Glutamatergic neuron (in vitro differentiated cells): ENCODE results near the gene MARCHF9. TPM values are rescaled to one million over a fixed set of nuclear protein-coding genes. Genes with fewer than 3 reads are reported as not detected.
"Not testable (repeated sequence)": the region's sequence is repeated elsewhere in the genome, so short reads cannot be mapped to it uniquely, and the experiment has no call there.

ENCODE experiments used
- DNase-seq: peaks from one replicate; pipeline ENCODE4 v3.0.0; 2022
- H3K27ac Mint-ChIP-seq: one replicate; pipeline ENCODE4 v1.8.0; 2020; ENCODE audit warnings: mild to moderate bottlenecking, mixed read lengths, inconsistent platforms; ENCODE audit not compliant: unreplicated experiment
- H3K27me3 Mint-ChIP-seq: one replicate; pipeline ENCODE4 v1.8.0; 2020; ENCODE audit warnings: mild to moderate bottlenecking, moderate library complexity, mixed read lengths, inconsistent platforms; ENCODE audit not compliant: unreplicated experiment
- H3K36me3 Mint-ChIP-seq: one replicate; pipeline ENCODE4 v1.8.0; 2020; ENCODE audit warnings: mild to moderate bottlenecking, mixed read lengths, inconsistent platforms; ENCODE audit not compliant: unreplicated experiment
- H3K4me1 Mint-ChIP-seq: one replicate; pipeline ENCODE4 v1.8.0; 2020; ENCODE audit warnings: mild to moderate bottlenecking, low read depth, mixed read lengths, inconsistent platforms; ENCODE audit not compliant: unreplicated experiment
- H3K4me3 Mint-ChIP-seq: one replicate; pipeline ENCODE4 v1.8.0; 2020; ENCODE audit warnings: mild to moderate bottlenecking, mixed read lengths, inconsistent platforms; ENCODE audit not compliant: unreplicated experiment
- H3K9me3 Mint-ChIP-seq: one replicate; pipeline ENCODE4 v1.8.0; 2020; ENCODE audit warnings: mild to moderate bottlenecking, moderate library complexity, mixed read lengths, inconsistent platforms; ENCODE audit not compliant: unreplicated experiment
- CTCF ChIP-seq: fragments of 200-600 bp; sonication (generic); IDR thresholded peaks from one replicate; pipeline ENCODE4 v1.5.0; 2021; ENCODE audit not compliant: partially characterized antibody, unreplicated experiment
- total RNA-seq: library from RNA; stranded (reverse); fragmentation: NEBNext Ultra II Directional; extraction: Animal tissue kit (Norgen Biotek cat#: 25700); gene quantifications from one replicate; pipeline ENCODE4 v1.2.1, GENCODE V29; 2021; ENCODE audit not compliant: unreplicated experiment

MARCHF9 gene
- total RNA-seq, 1 donor from 2014 or later, result 26.7 TPM

GRCh38 chr12:57772429-57773322, 17.8 kb downstream of the MARCHF9 start, which contains the start of gene EEF1AKMT3:
Gene EEF1AKMT3, plus strand, starts transcription at chr12:57772614. Its CDS starts 111 bp downstream, at chr12:57772725.
- peaks cover 5% of the 10 kb centered on the region for H3K36me3 Mint-ChIP-seq
- peak; percentile 72 for DNase-seq
- H3K4me1 Mint-ChIP-seq, result peaks cover 5% of the 10 kb centered on the region
- TF ChIP-seq CTCF, result no peak
- H3K27ac Mint-ChIP-seq, result peak within 1 kb of the TSS; percentile 93
- peaks cover 7% of the 10 kb centered on the region for H3K9me3 Mint-ChIP-seq
- H3K4me3 Mint-ChIP-seq, result peak within 1 kb of the TSS; percentile 99
- peaks cover 7% of the 10 kb centered on the region for H3K27me3 Mint-ChIP-seq

DNA sequence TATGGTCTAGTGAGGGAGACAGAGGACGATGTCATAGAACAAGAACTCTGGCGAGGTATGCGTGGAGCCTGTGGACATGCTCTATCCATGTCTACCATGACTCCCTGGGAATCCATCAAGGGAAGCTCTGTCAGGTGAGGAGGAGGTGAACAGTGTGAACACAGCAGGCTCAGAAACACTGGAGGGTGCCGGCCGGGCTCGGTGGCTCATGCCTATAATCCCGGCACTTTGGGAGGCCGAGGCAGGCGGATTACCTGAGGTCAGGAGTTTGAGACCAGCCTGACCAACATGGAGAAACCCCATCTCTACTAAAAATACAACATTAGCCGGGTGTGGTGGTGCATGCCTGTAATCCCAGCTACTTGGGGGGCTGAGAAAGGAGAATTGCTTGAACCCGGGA, 19.7 kb downstream of the MARCHF9 start:
- not testable (repeated sequence) for H3K4me1 Mint-ChIP-seq, H3K9me3 Mint-ChIP-seq, H3K36me3 Mint-ChIP-seq, H3K4me3 Mint-ChIP-seq, DNase-seq, H3K27me3 Mint-ChIP-seq, H3K27ac Mint-ChIP-seq

DNA sequence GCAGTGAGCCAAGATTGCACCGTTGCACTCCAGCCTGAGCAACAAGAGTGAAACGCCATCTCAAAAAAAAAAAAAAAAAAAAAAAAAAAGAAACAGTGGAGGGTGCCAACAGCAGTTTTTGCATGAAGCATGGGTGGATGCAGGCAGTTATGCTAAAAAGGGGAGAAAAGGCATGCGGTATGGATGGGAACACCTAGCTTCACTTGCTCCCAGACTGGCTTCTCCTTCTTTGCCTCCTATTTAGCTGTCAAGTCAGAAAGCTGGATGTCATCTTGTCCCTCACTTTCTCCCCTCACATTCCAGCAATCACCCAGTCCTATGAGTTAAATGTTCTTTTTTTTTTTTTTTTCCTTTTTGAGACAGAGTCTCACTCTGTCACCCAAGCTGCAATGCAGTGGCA, 20.1 kb downstream of the MARCHF9 start:
- no peak overlapping the region for H3K4me3 Mint-ChIP-seq
- H3K27ac Mint-ChIP-seq, result no peak overlapping the region
- DNase-seq, result no peak
- TF ChIP-seq CTCF, result no peak
- H3K27me3 Mint-ChIP-seq, result peaks cover 7% of the 10 kb centered on the region
- H3K36me3 Mint-ChIP-seq, result peaks cover 5% of the 10 kb centered on the region
- H3K9me3 Mint-ChIP-seq, result peaks cover 9% of the 10 kb centered on the region
- peaks cover 5% of the 10 kb centered on the region for H3K4me1 Mint-ChIP-seq

- Mint-ChIP-seq H3K4me3 (no peak overlapping the region), H3K27ac (no peak overlapping the region), H3K27me3 (peaks cover 9% of the 10 kb centered on the region), H3K9me3 (peaks cover 9% of the 10 kb centered on the region), H3K36me3 (peaks cover 5% of the 10 kb centered on the region), H3K4me1 (peaks cover 5% of the 10 kb centered on the region)
- TF ChIP-seq CTCF, result peak; percentile 28
- no peak for DNase-seq
Observed at GRCh38 chr12:57775563-57776246, 20.8 kb downstream of the MARCHF9 start.

DNA sequence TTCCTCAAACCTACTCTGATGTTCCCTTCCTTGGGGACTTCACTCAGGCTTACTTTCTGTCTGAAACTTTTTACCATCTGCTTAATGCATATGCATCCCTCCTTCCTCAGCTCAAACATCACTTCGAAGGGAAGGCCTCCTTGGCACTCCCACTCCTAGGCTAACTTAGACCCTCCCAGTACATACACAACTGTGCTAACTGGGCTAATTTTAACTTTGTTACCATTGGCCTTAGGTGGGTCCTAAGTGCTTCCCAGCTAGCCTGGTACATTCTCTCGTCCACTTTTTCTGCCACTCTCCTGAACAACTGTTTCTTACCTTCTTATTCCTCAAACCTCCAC, 21.3 kb downstream of the MARCHF9 start:
- no peak overlapping the region for H3K4me3 Mint-ChIP-seq
- H3K27ac Mint-ChIP-seq, result no peak overlapping the region
- DNase-seq, result no peak
- peaks cover 9% of the 10 kb centered on the region for H3K9me3 Mint-ChIP-seq
- H3K27me3 Mint-ChIP-seq, result peaks cover 9% of the 10 kb centered on the region
- peaks cover 5% of the 10 kb centered on the region for H3K4me1 Mint-ChIP-seq
- no peak for TF ChIP-seq CTCF
- H3K36me3 Mint-ChIP-seq, result peaks cover 5% of the 10 kb centered on the region
